IPS-18c (cell line): ENCODE measurements around the gene GRIK4.

ENCODE experiments used
- H3K4me3 ChIP-seq: 2 replicates; pipeline ENCODE4 v1.7.0; 2013; ENCODE audit warnings: low read depth, mild to moderate bottlenecking, low read length, moderate library complexity; ENCODE audit not compliant: insufficient read depth
- H3K9me3 ChIP-seq: one replicate; pipeline ENCODE4 v1.6.1; 2013; ENCODE audit warnings: mild to moderate bottlenecking, low read length, moderate library complexity; ENCODE audit not compliant: control insufficient read depth, insufficient read depth

The GRIK4 gene

DNA sequence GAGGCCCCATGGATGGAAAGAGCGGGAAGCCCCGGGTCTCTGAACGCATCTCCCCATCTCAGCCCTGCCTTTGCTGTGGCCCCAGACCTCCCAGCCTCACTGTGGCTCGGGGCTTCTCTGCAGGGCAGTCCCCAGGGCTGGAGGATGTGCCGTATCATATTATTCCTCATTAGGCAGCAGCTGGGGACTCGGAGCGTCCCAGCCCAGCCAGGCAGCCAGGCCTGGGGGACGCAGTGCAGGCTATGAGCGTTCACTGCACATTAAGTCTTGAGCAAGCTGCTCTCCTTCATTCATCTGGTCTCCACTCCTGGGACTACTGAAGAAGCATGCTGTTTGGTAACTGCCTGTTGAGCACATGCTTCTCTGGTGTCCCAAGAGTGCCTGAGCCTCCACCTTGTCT, 285.6 kb downstream of the GRIK4 start:
- peaks cover 2% of the 10 kb centered on the region for H3K9me3 ChIP-seq
- no peak overlapping the region for H3K4me3 ChIP-seq

DNA sequence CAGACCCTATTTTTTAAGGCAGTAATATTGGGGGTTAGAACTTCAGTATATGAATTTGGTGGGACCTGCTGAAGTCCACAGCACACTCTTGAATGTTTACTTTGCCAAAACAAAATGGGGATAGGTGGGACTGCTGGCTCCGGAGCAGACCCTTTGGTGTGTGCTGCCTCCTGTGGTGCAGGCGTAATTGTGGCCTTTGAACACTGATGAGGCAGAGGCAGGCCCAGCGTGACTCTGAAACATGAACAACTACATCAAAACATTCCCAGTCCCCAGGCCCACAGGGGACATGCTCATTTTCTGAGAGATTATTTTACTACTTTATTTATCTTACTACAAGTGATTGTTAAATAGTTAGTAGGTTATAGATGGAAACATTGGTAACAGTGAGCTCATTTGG, 287.3 kb downstream of the GRIK4 start:
- Histone ChIP-seq H3K9me3 (no peaks in the 10 kb centered on the region), H3K4me3 (no peak overlapping the region)

DNA sequence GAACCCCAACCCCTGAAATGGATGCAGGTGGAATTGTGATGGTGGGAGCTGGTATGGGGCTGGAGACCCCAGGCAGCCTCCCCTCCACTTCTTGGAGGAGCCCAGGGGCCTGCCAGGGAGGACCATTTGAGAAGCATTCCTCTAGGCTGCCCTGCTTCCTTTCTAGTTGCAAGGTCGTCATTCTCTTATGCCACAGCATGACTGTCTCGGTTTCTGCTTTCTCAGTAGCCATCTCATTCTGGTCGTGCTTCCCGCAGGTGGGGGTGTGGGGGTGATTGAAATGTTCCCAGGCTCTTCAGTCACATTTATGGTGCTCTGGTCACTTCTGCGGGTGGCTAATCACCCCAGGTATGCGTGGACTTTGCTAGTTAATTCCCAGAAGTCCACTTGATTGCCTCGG, 288.7 kb downstream of the GRIK4 start:
- Histone ChIP-seq H3K4me3 (no peak overlapping the region), H3K9me3 (no peaks in the 10 kb centered on the region)

DNA sequence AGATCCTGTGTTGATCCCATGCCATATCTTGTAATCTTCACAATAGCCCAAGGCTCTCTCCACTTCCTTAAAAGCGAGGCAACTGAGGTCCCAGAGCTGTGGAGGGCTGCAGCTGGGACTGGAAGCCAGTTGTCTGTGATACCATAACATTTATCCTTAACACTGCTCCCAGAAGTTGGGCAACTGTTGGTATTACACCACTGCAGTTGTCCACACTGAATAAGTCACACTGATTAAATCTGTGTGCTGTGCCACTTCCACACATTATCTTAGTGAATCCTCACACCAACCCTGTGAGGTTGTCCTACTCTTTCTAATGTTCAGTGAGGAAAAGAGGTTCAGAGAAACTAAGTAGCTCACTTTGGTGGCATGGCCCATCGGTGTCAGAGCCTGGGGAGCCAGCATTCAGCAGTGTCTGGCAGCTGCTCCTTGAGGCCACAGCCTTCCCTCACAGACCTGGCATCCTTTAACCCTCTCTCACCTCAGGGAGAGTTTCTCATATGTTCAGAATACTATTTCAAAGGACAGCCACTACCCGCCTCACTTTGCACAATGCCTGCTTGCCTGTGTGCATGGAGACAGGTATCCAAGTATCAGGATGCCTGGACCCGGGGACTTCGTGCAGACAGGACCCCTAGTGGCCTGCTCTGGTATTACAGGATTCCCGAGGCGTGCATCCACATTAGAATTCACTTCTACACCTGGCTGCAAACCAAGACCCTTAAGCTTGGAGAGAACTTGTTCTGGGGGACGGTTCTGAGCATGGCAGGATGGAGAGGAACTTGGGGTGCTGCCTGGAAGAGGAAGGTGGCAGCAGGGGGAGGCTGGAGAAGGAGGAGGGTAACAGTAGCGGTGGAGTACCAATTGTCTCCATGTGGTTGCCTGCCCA, 290.5 kb downstream of the GRIK4 start:
- H3K4me3 ChIP-seq, result no peak overlapping the region
- H3K9me3 ChIP-seq, result no peaks in the 10 kb centered on the region

DNA sequence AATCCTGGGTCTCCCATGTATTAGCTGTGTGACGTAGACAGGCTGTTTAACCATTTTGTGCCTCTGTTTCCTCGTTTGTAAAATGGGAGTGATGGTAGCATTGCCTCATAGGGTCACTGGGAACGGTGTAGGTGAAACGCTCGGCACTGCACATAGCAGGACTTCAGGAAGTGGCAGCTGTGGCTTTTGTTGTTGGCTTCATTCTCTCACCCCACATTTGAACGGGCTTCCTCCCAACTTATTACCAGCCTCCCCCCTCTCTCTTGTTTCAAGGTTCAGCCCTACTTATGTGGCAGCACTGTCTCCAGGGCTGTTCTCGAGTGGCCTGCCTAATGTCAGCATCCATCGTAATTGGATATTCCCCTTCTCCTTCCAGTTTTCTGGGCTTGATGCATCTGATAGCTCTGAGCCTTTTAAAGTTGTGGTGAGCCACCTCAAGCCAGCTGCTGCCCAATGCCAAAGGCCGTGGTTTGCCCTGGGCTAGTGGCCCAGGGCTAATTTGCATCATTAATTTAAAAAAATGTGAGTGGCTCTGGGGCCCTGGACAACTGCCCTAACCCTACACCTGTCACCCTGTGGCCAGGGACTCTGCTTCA, 294.5 kb downstream of the GRIK4 start:
- H3K9me3 ChIP-seq, result no peaks in the 10 kb centered on the region

DNA sequence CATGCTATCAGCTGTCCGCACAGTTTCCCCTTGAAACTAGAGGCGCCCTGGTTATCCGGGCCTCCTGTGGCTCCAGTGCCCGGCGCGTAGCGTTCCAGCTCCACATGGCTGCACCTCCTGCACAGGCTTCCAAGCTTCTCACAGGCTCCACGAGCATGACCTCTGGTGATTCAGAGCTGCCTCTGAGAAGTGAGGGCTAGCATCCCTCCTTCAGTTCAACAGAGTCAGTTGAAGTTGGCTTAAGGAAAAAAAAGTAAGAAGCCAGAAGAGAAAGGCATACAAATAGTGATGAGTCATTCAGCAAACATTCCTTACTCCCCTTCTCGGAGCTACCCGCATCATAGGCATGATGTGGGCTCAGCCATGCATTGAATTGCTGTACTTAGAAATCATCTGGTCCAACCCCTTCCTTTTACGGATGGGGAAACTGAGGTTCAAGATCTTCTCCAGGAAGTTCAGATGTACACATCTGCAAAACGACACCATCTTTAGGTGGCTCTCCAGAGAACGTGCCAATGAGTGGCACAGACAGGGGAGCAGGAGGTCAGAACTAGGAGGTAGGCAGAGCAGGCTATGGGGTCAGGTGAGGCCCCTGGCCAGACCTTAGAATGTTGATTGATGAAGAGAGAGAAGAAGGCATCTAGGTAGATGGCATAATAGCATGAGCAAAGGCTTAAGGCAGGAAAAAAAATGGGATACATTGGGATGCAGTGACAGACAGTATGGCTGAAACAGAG, 296.0 kb downstream of the GRIK4 start:
- Histone ChIP-seq H3K9me3 (no peaks in the 10 kb centered on the region), H3K4me3 (no peak overlapping the region)

More for the DNA sequence above, 294.5 kb downstream of the GRIK4 start:
- H3K4me3 ChIP-seq, result no peak overlapping the region

DNA sequence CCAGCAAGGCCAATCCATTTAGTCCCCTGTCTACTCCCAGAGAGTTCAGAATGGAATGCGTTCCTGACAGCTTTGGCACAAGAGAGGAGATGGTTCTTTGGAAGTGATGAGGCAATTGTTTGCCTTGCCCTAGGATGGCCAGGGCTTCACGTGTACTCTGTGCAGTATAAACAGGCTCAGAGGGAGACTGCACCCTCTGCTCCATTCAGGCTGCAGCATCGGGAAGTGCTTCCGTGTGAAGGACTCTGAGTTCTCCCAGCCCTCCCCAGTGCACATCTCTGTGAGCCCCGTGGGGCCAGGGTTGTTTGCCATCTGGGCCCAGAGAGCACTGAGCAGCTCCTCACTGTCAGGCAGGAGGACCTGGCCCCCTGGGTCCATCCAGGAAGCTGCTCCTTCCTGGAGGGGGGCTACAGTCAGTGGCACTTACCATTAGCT, 297.1 kb downstream of the GRIK4 start:
- Histone ChIP-seq H3K4me3 (no peak overlapping the region), H3K9me3 (no peaks in the 10 kb centered on the region)

DNA sequence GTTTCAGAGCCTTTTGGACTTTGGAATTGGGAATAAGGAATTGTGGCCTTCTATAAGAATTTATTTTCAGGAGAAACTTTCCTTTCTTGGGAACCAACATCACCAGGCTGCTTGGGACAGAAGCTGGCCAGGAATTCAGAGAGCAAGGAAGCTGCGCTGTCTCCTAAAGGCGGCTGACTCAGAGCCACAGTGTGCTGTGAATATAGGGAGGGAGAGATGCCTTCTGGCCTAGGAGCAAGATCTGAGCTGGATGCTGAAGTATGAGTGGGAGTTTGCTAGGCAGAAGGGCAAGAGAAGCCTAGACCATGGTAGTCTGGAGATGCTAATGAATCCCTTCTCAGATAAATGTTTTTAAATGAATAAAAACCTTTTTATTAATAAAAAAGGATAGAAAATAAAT, 298.7 kb downstream of the GRIK4 start:
- H3K9me3 ChIP-seq, result no peaks in the 10 kb centered on the region
- no peak overlapping the region for H3K4me3 ChIP-seq

DNA sequence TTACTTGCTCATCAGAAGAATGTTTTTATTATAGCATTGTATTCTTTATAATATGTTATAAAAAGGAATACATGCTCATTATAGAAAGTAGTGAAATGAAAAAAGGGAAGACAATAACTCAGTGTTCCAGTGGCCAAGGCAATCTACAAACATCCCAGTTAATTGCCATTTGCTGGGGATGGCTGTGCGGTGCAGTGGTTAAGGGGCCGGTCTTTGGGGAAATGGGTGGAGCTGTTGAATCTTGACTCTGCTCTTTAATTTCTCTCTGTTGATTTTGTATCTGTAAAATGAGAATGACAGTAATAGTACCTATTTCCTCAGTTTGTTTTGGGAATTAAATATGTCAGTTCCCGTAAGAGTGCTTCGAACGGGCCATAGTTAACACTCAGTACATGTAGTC, 299.7 kb downstream of the GRIK4 start:
- no peak overlapping the region for H3K4me3 ChIP-seq

DNA sequence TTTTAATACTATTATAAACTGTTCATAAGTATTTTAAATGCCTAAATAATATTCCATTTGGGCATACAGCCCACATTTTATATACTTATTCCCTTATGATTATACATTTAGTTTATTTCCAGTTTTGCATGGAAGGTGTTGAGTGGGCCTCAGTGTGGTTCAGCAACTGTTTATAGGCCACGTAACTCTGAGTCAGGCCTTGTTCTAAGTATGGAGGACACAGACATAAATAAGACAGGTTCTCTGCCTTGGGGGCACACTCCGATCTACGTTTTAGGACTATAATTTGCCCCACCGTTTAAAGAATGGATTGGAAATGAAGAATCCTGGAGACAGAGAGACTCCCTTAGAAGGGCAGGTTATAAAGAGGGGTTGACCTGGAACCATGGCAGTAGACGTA, 300.2 kb downstream of the GRIK4 start:
- Histone ChIP-seq H3K9me3 (no peaks in the 10 kb centered on the region), H3K4me3 (no peak overlapping the region)

More for the DNA sequence above, 299.7 kb downstream of the GRIK4 start:
- H3K9me3 ChIP-seq, result no peaks in the 10 kb centered on the region

DNA sequence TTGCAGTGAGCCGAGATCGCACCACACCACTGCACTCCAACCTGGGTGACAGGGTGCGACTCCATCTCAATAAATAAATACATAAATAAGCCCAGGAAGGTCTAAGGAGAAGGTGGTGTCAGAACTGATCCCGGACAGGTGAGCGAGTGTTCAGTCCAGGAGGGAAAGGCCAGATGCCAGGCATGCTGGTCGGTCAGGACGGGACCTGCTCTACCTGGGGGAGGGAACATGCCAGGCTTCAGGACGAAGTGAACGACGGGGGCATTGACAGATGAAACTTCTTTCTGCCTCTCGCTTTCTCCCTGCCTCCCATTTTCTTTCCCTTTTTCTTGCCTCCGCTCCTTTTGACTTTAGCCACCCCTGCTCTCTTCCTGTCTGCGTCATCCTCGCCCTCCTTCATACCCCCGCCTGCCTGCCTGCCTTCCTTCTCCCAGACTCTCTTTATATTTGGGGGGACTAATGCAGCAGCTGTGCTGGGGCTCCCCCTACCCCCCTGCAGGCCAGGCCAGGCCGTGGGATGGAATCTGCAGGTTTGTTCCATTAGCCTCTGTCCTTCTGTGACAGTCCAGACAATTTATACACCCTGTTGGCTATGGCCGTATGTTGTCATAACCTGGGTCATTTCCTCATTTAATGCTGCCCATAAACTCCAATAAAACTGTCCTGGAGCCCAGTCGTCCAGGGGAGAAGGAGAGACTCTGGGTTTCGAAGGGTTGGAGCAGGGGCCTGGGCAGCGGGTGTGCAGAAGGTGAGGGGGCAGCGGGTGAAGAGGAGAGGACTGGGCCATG, 303.2 kb downstream of the GRIK4 start:
- no peak overlapping the region for H3K4me3 ChIP-seq
- no peaks in the 10 kb centered on the region for H3K9me3 ChIP-seq

DNA sequence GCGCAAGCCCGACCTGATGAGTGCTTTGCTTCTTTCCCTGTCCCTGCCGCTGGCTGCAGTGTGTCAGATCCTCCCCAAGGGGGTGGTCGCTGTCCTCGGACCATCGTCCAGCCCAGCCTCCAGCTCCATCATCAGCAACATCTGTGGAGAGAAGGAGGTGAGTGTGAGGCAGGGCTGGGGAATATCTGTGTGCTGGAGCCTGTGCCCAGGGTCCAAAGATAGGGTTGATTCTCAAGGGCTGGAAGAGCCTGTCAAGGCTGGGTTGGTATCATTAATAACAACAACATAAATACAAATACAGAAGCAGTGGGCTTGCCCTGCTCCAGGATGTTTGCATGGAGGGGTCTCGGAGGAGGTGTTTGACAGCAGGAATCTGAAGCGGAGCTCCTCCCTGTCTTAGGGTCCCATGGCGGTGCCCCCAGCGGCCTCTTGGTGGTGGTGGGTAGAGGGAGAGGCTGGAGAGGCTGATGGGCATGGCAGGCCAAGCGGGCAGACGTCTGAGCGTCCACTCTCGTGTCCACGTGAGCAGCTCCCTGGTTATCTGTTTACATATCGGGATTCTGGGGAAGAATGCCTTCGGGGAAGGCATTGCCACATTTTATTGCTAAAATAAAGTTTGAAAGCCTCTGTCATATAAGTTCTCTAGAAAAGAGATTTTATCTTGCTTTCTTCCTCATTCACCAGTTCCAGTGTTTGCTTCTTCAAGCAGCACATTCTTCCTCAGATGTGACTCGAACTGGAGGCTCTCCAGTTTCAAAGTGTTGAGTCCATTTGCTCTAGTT, 304.0 kb downstream of the GRIK4 start:
- no peak overlapping the region for H3K4me3 ChIP-seq
- H3K9me3 ChIP-seq, result no peaks in the 10 kb centered on the region

DNA sequence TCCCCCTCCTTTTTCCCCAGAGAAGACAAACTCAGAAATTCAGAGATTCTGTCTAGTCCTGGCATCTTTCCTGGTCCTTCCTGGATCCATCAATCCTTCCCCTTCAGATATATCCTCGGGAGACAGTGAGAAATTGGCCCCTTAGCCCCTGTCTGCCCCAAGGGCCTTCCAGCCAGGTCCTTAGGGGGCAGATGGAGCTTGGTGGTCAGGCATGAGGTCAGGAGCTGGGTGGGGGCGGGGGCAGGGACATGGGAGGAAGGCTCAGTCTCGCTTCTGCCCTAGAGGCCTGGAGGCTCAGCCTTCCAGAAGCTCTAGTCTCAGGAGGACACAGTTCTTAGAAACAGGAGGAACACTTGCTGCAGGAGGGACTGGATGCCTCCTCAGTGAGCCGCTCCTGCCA, 304.6 kb downstream of the GRIK4 start:
- no peaks in the 10 kb centered on the region for H3K9me3 ChIP-seq
- H3K4me3 ChIP-seq, result no peak overlapping the region

DNA sequence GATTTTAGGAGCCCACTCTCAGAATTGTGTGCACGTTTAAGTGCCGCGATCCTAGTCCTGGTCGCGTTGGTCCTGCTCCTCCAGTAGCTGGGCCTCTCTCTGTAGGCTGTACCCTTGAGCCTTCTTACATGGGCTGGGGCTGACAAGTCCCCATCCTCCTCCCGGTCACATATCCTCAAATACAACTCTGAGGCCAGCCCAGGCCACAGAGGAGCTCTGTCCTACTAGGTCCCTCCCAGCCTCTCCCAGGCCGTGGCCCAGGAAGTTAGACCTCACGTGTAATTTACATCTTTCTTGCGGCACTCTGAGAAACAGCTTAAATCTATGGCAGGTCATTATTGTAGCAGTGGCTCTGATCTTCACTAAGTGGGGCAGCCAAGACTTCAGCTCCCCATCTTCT, 305.2 kb downstream of the GRIK4 start:
- H3K4me3 ChIP-seq, result no peak overlapping the region

DNA sequence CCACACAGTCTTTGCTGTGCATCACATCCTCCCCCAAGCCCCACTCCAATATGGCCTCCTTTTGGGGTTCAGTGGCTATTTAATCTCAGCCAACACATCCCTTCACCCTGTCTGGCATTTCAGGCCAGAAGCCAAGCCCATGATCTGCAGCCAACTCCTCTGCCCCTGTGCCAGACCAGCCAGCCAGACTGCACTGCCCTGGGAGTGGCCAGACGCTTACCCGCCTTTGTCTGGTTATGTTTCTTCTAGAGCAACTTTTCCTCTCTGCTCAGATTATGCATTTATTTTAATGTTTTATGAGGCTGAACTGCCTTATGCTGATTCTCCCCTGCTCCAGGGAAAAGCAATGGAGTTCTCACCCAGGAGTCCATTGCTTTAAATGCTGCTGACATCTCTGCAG, 305.6 kb downstream of the GRIK4 start:
- Histone ChIP-seq H3K9me3 (no peaks in the 10 kb centered on the region), H3K4me3 (no peak overlapping the region)

More for the DNA sequence above, 305.2 kb downstream of the GRIK4 start:
- no peaks in the 10 kb centered on the region for H3K9me3 ChIP-seq

DNA sequence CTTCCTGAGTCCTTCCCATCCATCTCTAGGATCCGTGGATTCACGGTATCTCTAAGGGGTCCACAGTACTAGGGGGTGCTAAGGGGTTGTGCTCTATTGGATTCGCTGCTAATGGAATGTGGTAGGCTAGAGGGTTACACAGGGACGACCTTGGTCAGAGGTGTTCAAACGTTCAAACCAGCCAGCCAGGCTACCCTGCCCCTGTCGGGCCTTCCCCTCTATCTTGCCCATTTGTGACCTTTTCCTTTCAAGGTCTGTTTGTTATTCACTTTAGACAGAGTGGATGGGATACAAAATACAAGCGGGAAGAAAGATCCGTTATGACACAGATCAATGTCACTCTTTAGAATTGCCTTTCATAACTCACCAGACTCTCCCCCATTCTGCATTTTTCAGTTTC, 306.5 kb downstream of the GRIK4 start:
- H3K9me3 ChIP-seq, result no peaks in the 10 kb centered on the region

DNA sequence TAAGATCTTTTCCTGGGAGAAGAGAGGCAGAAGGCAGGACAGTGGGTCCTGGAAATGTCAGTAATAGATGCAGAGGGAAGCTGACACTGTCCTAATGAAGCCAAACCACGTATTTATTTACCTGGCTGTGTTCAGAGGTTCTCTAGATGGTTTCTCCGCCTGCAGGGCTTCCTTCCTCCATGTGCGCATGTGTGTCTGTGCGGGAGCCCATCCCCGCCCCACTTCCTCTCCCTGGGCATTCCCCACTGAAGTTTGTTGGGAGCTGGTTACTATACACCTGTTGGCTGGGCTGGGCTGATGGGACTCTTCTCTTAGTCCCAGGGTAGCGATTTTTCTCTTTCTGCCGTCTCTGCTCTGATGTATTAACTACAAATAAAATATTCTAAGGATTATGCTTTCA, 307.5 kb downstream of the GRIK4 start:
- no peaks in the 10 kb centered on the region for H3K9me3 ChIP-seq
- no peak overlapping the region for H3K4me3 ChIP-seq

More for the DNA sequence above, 306.5 kb downstream of the GRIK4 start:
- no peak overlapping the region for H3K4me3 ChIP-seq
